GM12801 (cell line): ENCODE measurements around the gene TUBA4A.

Experiments used
- TF ChIP-seq, protein P1 (sequence below): IDR thresholded peaks from one replicate; pipeline ENCODE4 v1.5.1; 2011; ENCODE audit warnings: control low read depth; ENCODE audit not compliant: insufficient read length; ENCODE audit errors: extremely low read depth

TUBA4A gene

DNA sequence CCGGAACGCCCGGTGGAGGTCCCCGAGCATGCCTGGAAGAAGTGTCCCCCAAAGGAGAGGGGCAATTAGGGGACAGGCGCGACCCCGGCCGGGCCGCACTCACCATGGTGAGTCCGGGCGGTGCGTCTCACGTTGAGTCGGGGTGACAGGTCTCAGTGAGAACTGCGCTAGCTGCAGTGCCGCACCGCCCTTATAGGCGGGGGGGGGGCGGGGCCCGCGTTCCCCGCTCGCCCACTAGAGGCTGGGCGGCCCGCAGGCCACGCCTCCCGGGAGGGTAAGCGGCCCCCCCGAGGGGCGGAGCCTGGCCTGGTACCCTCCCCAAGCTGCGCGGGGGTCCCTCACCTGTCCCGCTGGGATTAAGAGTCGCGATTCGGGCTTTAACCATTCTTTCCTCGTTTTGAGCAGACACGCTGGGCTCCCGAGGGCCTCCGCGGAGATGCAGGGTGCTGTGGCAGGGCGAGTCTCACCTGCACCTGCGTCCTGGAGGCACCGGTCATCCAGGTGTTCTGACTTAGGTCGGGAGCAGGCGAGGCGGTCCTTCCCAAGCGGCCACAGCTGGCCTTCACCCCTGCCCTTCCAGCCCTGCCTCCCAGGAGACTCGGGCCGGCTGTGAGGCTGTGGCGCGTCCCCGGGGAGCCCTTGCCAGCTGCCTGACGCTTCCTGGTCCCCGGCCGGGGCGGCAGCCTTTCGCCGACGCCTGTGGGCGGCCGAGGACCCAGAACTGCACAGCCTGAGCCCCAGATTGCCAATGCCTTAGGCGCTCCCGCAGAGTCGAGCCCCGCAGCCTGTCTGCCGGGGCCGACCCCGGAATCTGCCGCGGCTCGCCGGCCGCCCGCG is at the start of gene TUBA4A:
Gene TUBA4A (minus strand): TSS at position 166 of the 837 bp plus-strand sequence. CDS start 60 bp downstream, at position 106.
- TF ChIP-seq, protein P1, sequence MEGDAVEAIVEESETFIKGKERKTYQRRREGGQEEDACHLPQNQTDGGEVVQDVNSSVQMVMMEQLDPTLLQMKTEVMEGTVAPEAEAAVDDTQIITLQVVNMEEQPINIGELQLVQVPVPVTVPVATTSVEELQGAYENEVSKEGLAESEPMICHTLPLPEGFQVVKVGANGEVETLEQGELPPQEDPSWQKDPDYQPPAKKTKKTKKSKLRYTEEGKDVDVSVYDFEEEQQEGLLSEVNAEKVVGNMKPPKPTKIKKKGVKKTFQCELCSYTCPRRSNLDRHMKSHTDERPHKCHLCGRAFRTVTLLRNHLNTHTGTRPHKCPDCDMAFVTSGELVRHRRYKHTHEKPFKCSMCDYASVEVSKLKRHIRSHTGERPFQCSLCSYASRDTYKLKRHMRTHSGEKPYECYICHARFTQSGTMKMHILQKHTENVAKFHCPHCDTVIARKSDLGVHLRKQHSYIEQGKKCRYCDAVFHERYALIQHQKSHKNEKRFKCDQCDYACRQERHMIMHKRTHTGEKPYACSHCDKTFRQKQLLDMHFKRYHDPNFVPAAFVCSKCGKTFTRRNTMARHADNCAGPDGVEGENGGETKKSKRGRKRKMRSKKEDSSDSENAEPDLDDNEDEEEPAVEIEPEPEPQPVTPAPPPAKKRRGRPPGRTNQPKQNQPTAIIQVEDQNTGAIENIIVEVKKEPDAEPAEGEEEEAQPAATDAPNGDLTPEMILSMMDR, result no peak

DNA sequence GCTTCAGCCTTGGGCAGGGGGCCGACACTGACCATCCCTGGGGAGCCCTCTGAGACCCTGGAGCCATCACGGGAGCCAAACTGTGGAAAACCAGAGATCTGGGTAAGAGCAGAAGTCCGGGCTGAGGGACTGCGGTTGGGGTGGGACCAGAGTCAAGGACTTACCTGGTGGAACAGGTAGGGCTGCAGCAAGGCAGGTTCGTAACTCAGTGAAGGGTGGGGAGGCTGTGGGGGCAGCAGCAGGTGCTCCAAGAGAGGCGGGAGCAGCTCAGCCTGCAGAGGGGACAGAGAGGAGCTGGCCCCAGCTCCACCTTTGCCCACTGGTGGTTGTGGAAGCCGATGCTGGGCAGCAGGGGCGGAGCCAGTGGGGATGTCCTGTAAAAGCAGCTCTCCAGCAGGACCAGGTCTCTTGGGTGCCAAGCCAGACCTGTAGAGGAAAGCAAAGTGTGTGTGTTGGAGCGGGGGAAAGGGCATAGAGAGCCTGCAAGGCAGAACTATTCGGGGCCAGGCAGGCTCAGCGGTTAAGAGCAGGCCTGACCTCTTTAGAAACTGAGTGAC is 48.8 kb upstream of the TUBA4A start:
- TF ChIP-seq, protein P1, result no peak

DNA sequence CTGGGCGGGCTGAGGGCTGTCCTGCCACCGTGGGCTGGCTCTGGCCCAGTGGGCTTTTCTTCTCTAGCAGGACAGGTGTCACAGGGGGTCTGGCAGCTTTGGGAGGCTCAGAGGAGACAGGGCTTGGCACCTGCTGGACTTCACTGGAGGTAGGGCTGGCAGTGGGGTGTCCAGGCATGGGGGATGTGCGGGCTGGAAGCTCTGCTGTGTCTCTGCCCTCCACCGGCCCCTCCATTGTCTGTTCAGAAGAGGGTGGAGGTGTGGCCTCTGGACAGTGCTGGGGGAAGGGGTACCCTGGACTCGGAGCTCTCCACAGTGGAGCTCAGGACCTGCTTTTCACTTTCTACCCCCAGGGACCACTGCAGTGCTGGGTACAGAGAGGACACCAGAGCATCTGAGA is 46.3 kb upstream of the TUBA4A start:
- TF ChIP-seq, protein P1, result no peak

DNA sequence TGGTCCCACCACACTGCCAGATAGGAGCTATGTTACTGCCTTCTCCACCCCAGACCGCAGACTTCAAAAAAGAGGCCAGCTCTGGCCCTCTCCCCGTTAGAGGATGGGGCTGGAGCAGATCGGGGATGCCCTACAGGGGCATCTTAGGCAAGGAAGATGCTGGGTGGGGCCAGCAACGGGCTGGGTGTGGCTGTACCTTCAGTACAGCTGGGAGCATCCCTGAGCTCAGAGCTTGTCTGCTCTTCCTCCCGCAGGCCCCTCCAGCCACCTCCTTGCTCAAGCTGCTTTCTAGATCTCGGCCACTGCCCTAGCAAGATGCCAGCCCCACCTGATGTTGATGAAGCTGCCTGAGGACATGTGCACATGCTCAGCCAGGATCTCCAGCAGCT is 45.6 kb upstream of the TUBA4A start:
- TF ChIP-seq, protein P1, result no peak

DNA sequence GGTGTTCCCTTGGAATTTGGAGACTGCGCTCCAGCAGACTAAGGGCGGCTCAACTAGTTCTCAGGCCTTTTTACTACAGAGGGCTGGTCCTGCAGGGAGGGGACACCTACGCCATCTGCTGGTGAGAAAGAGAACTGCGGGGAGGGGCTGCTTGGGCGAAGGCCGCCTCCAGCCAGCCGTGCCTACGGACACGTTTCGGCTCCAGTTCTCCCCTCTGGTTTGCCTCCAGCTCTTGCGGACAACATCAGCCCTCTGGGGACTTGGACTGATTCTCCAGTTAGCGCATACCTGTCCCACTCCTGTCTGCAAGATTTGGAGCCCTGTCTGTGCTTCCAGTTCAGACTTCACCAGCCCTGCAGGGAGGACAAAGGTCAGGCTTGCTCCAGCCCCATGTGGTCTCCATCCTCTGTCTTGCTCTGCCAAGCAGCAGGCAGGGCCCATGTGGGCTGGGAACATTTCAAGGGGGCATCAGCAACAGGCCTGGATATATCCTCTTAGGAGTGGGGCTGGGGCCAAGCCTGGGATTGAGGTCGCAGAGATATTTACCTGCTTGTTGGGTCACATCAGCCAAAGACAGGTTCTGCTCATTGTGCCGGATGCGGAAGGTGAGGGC is 45.1 kb upstream of the TUBA4A start:
- TF ChIP-seq, protein P1, result peak; percentile 60

DNA sequence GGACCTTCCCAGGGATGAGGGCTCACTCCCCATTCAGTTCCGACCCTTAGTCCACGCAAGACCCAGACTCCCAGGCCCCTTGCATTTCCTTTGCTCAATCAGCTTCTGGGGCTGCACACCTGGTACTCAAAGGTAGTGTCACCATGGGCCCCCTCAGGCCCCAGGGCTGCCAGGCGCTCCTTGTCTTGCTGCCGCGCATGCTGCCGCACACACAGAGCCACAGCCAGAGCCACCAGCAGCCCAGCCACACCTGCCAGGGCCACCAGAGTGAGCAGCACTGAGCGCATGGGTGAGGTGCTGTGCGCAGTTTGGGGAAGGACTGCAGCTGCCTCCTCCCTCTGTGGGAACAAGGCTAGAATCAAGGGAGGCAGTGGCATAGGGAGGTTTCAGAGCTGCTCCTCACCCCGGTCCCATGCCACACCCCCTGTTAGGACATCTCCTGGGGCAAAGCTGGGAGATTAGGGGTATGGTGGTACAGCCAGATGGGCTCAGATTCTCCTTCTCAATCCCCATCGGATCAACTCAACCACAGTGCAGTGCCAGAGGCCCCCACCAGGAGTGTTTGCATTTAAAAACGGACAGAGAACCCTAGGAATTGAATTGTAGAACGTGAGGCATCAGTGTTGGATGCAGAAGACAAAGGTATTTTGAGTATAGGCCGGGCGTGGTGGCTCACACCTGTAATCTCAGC is 44.2 kb upstream of the TUBA4A start:
- TF ChIP-seq, protein P1, result no peak

DNA sequence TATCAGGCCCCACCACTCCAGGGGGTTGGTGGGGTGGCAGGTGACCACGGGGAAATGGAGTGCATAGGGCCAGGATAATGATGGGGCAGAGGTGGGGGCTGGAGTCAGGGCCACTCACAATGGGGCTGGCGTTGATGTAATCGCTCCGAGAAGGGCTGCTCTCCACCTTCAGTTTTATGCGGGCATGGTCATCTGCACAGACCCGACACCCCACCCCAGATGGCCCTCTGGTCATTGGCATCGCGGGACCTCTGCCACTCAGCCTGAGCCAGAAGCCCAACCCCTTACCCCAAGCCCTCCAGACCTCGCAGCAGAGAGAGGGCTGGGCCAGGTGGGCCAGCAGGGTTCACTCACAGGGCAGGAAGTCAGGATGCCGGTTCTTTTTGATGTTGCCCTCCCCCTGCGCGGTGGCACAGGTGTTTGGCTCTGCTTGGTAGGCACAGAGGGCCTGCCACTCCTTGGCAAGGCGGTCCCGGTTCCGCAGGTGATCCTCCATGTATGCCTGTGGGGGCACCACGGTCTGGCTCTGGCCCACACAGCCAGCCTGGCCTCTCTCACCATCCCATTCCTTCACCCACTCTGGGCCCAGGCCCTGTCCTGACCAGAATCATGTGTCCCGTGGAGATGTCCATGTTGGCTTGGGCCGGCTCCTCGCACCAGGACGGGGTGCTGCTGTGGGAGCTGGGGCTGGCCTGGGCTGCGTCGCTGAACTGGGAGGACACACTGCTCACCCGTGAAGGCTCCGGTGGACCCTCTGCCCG is 43.1 kb upstream of the TUBA4A start:
- TF ChIP-seq, protein P1, result no peak
